ENCODE results near the gene ARL2.

DNA sequence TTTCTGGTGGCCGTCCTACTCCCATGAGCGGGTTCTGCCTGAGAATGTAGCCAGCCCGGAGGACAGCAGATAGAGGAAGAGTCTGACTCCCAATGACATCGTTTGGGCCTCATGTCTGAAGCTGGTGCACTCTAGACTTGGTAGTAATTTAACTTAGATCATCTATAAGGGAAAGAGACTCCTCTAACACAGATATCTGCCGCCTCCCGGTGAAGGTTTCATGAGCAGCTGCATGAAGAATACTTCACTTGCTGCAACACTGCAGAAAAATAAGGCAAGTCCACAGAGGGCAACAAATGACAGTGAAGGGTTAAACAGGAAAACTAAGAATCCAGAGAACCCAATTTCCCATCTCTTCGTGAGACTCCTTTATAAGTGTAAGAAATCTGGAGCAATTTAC, 5.9 kb upstream of the ARL2 start:
- TF ChIP-seq, protein P1, sequence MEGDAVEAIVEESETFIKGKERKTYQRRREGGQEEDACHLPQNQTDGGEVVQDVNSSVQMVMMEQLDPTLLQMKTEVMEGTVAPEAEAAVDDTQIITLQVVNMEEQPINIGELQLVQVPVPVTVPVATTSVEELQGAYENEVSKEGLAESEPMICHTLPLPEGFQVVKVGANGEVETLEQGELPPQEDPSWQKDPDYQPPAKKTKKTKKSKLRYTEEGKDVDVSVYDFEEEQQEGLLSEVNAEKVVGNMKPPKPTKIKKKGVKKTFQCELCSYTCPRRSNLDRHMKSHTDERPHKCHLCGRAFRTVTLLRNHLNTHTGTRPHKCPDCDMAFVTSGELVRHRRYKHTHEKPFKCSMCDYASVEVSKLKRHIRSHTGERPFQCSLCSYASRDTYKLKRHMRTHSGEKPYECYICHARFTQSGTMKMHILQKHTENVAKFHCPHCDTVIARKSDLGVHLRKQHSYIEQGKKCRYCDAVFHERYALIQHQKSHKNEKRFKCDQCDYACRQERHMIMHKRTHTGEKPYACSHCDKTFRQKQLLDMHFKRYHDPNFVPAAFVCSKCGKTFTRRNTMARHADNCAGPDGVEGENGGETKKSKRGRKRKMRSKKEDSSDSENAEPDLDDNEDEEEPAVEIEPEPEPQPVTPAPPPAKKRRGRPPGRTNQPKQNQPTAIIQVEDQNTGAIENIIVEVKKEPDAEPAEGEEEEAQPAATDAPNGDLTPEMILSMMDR (IDR thresholded peaks at IDR 0.05; ENCODE audit: low read length), result 0 out of 2 replicates have a peak, but pooled peaks have one; percentile 5
- no peak for TF ChIP-seq EZH2 (IDR thresholded peaks at IDR 0.05; ENCODE audit: borderline replicate concordance, low read length)
